ENCODE results near the gene RASSF1.

The RASSF1 gene

GRCh38 chr3:50296721-50297383 lies 43.8 kb downstream of the RASSF1 start:
- no peaks in the 10 kb centered on the region for H3K36me3 ChIP-seq
- no peak for DNase-seq
- no peak for TF ChIP-seq CTCF (IDR thresholded peaks at IDR 0.05; ENCODE audit: low read depth, low read length)

GRCh38 chr3:50295553-50296431 lies 44.8 kb downstream of the RASSF1 start:
- TF ChIP-seq CTCF (IDR thresholded peaks at IDR 0.05; ENCODE audit: low read depth, low read length), result no peak
- Histone ChIP-seq H3K36me3 (no peaks in the 10 kb centered on the region), H3K27me3 (no peaks in the 10 kb centered on the region), H3K4me1 (no peaks in the 10 kb centered on the region; the same call in 1 of the 2 replicates), H3K4me3 (ENCODE audit: low read depth, low read length) (no peak overlapping the region), H3K9me3 (no peaks in the 10 kb centered on the region)
- DNase-seq, result no peak

More at GRCh38 chr3:50296721-50297383, 43.8 kb downstream of the RASSF1 start:
- Histone ChIP-seq H3K4me3 (ENCODE audit: low read depth, low read length) (no peak overlapping the region), H3K9me3 (no peaks in the 10 kb centered on the region), H3K4me1 (no peaks in the 10 kb centered on the region; the same call in 1 of the 2 replicates), H3K27me3 (no peaks in the 10 kb centered on the region)

- Histone ChIP-seq H3K27me3 (no peaks in the 10 kb centered on the region), H3K36me3 (peaks cover 8% of the 10 kb centered on the region), H3K9me3 (no peaks in the 10 kb centered on the region), H3K4me3 (ENCODE audit: low read depth, low read length) (no peak overlapping the region), H3K4me1 (no peaks in the 10 kb centered on the region; the same call in 1 of the 2 replicates)
- no peak for TF ChIP-seq CTCF (IDR thresholded peaks at IDR 0.05; ENCODE audit: low read depth, low read length)
- no peak for DNase-seq
Measured at GRCh38 chr3:50294492-50295403, 45.9 kb downstream of the RASSF1 start.

- DNase-seq, result no peak
- no peak overlapping the region for H3K4me3 ChIP-seq (ENCODE audit: low read depth, low read length)
- TF ChIP-seq CTCF (IDR thresholded peaks at IDR 0.05; ENCODE audit: low read depth, low read length), result no peak
Measured at GRCh38 chr3:50294089-50294488, 46.5 kb downstream of the RASSF1 start.

GRCh38 chr3:50293079-50293801 lies 47.4 kb downstream of the RASSF1 start:
- no peak overlapping the region for H3K4me3 ChIP-seq (ENCODE audit: low read depth, low read length)
- no peaks in the 10 kb centered on the region for H3K27me3 ChIP-seq
- H3K36me3 ChIP-seq, result peaks cover 19% of the 10 kb centered on the region
- no peak for DNase-seq
- no peaks in the 10 kb centered on the region for H3K4me1 ChIP-seq
- no peaks in the 10 kb centered on the region for H3K9me3 ChIP-seq
- TF ChIP-seq CTCF (IDR thresholded peaks at IDR 0.05; ENCODE audit: low read depth, low read length), result no peak

More at GRCh38 chr3:50294089-50294488, 46.5 kb downstream of the RASSF1 start:
- no peaks in the 10 kb centered on the region for H3K4me1 ChIP-seq
- peaks cover 13% of the 10 kb centered on the region for H3K36me3 ChIP-seq
- H3K27me3 ChIP-seq, result no peaks in the 10 kb centered on the region
- no peaks in the 10 kb centered on the region for H3K9me3 ChIP-seq

Data from BE2C (cell line).